ENCODE measurements around the gene CCDC12. TPM values are rescaled to one million over a fixed set of nuclear protein-coding genes. Genes with fewer than 3 reads are reported as not detected.

The CCDC12 gene
- total and polyA plus RNA-seq, 4 donors = 14.0 to 55.8 (median 42.8) TPM

DNA sequence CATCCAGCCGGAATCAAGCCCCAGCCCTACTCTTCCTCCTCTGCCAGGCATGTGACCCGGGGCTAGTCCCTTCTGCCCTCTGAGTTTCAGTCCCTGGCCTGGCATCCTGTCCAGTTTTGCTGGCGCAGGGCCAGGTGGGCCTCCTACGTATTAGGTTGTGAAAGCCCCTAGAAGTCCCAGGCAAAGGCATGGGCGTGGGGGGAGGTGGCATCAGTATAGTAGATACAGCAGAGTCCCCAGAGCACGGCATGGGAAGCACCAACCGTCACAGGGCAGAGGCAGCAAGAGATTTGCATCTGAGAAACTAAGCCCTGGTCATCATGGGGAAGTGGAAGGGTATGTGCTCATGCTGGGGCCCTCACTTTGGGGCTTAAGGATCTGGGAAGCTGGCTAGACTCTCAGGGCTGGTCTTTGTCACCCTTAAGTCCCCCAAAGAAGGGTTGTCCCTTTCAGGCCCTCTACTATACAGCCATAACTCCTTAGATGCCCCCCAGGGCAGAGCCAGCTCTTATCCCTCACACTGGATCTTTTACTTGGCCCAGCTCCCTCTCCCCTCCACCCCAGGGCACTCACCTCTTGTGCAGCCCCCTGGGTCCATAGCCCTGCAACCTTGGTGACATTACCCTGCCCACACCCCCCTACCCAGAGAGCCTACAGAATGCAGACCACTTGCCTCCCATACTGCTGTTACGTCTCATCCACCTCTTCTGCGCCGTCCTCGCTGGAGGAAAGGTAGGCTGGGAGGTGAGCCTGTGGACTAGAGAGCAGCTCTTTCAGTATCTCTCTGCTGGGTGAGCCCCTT lies 14.2 kb upstream of the CCDC12 start:
- WGBS (ENCODE audit: insufficient coverage) = 81% methylated on average over 8 of the region's 11 CpGs
- DNase-seq (ENCODE audit: low read depth in 4 of 6, low spot score in 6 of 6) = no peak
- Histone ChIP-seq H3K4me1 (ENCODE audit: control insufficient read depth, insufficient read depth, low read length) (peaks cover 10% of the 10 kb centered on the region), H3K27ac (ENCODE audit: low read depth, low read length) (no peak overlapping the region), H3K36me3 (ENCODE audit: control insufficient read depth, insufficient read depth, low read length) (peaks cover 47% of the 10 kb centered on the region), H3K27me3 (ENCODE audit: control insufficient read depth, insufficient read depth, low read length) (no peaks in the 10 kb centered on the region), H3K4me3 (ENCODE audit: low read depth, low read length) (no peak overlapping the region), H3K9me3 (ENCODE audit: control insufficient read depth, insufficient read depth, low read length) (no peaks in the 10 kb centered on the region)

DNA sequence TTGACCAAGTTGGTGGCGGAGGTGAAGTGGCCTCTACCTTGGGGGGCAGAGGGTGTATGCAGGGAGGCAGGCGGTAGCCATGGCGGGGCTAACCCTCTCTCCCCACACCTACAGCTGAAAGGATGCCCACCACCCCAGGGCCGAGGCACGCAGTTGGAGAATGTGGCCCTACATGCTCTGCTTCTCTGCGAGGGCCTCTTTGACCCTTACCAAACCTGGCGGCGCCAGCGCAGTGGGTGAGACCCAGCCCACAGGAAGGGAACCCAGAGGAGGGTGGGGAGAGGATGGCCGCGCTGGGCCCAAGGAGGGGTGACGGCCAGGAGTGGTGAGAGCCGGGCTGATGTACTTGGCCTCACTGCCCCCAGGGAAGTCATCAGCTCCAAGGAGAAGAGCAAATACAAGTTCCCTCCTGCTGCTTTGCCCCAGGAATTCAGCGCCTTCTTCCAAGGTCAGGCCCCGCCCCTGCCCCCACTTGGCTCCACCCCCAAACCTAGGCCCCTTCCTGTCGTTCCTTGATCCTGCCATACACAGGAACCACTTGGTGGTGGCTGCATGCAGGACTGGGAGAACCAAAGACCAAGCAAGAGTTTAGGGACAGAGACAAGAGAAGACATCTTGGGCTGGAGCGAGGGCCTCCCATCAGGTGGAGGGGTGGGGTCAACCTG lies 12.7 kb upstream of the CCDC12 start:
- no peak for DNase-seq (ENCODE audit: low read depth in 4 of 6, low spot score in 6 of 6)
- 88% methylated on average over 11 of the region's 17 CpGs for WGBS (ENCODE audit: insufficient coverage)
- Histone ChIP-seq H3K27me3 (ENCODE audit: control insufficient read depth, insufficient read depth, low read length) (no peaks in the 10 kb centered on the region), H3K4me1 (ENCODE audit: control insufficient read depth, insufficient read depth, low read length) (peaks cover 10% of the 10 kb centered on the region), H3K36me3 (ENCODE audit: control insufficient read depth, insufficient read depth, low read length) (peaks cover 36% of the 10 kb centered on the region), H3K9me3 (ENCODE audit: control insufficient read depth, insufficient read depth, low read length) (no peaks in the 10 kb centered on the region), H3K4me3 (ENCODE audit: low read depth, low read length) (no peak overlapping the region), H3K27ac (ENCODE audit: low read depth, low read length) (no peak overlapping the region)

DNA sequence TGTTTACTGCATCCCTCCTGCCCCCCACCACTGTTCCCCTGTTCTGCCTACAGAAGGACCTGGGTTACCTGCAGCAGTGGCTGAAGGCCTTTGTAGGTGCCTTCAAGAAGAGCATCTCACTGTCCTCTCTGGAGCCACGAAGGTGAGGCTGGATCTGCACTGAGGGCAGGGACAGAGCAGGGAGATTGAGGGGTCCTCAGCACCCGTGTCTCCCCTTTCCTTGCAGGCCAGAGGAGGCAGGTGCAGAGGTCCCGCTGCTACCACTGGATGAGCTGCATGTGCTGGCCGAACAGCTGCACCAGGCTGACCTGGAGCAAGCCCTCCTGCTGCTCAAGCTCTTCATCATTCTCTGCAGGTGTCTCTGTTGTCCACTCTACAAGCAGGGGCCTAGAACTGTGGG lies 12.1 kb upstream of the CCDC12 start:
- Histone ChIP-seq H3K27ac (ENCODE audit: low read depth, low read length) (no peak overlapping the region), H3K9me3 (ENCODE audit: control insufficient read depth, insufficient read depth, low read length) (no peaks in the 10 kb centered on the region), H3K27me3 (ENCODE audit: control insufficient read depth, insufficient read depth, low read length) (no peaks in the 10 kb centered on the region), H3K4me1 (ENCODE audit: control insufficient read depth, insufficient read depth, low read length) (peaks cover 10% of the 10 kb centered on the region), H3K4me3 (ENCODE audit: low read depth, low read length) (no peak overlapping the region), H3K36me3 (ENCODE audit: control insufficient read depth, insufficient read depth, low read length) (peaks cover 35% of the 10 kb centered on the region)
- 73% methylated on average over 4 of the region's 4 CpGs for WGBS (ENCODE audit: insufficient coverage)
- no peak for DNase-seq (ENCODE audit: low read depth in 4 of 6, low spot score in 6 of 6)

DNA sequence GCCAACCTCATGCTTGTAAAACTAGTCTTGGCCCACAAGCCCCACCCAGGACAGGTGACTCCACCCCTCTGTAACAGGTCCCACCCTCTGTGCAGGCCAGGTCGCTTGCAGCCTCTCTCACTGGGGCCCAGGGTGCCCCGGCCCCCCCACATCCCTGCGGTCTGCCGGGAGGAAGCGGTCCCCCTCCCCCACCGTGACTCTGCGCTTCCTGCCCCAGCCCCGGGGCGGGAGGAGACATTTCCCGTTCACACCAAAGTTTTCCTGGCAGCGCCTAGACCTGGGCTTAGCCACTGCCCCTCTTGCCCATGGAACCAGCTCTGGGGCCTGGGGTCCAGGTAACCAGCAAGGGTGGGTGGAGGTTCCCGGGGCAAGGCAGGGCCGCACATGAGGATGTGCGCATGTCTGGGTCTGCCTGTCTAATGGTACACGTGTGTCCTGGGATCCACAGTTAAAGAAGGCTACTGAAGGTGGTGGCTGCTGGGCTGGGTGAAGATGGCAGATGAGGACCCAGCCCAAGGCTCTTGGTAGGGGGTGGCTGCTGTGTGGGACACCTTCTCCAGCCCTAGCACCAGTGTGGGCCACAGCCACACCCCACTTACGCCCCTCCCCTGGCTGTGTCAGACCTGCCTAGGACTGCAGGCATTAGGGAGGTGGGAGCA lies 11.3 kb upstream of the CCDC12 start:
- DNase-seq (ENCODE audit: low read depth in 4 of 6, low spot score in 6 of 6) = no peak
- peaks cover 35% of the 10 kb centered on the region for H3K36me3 ChIP-seq (ENCODE audit: control insufficient read depth, insufficient read depth, low read length)
- no peaks in the 10 kb centered on the region for H3K9me3 ChIP-seq (ENCODE audit: control insufficient read depth, insufficient read depth, low read length)
- H3K27me3 ChIP-seq (ENCODE audit: control insufficient read depth, insufficient read depth, low read length) = no peaks in the 10 kb centered on the region
- H3K4me1 ChIP-seq (ENCODE audit: control insufficient read depth, insufficient read depth, low read length) = peaks cover 10% of the 10 kb centered on the region
- 60% methylated on average over 8 of the region's 16 CpGs for WGBS (ENCODE audit: insufficient coverage)
- H3K27ac ChIP-seq (ENCODE audit: low read depth, low read length) = no peak overlapping the region
- H3K4me3 ChIP-seq (ENCODE audit: low read depth, low read length) = no peak overlapping the region

DNA sequence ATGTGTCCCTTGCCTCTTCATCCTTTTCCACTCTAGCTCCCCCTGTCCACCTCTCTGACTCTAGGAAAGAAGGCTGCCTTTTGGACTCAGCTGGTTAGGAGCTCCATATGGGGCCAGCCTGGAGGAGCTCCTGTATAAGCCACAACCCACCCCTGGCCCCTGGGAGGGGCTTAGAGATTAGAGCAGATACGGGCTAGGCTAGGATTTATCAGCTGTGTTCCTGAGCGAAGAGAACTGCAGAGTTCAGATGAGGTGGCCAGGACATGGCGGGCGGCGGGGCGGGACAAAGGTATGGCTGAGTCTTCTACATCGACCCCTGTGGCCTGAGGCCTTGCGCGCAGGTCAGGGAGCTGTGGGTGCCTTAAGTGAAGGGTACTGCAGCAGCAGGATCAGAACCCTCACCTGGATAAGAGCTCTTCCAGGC lies 10.8 kb upstream of the CCDC12 start:
- Histone ChIP-seq H3K4me1 (ENCODE audit: control insufficient read depth, insufficient read depth, low read length) (peaks cover 10% of the 10 kb centered on the region), H3K27ac (ENCODE audit: low read depth, low read length) (no peak overlapping the region)
- no peak for DNase-seq (ENCODE audit: low read depth in 4 of 6, low spot score in 6 of 6)

DNA sequence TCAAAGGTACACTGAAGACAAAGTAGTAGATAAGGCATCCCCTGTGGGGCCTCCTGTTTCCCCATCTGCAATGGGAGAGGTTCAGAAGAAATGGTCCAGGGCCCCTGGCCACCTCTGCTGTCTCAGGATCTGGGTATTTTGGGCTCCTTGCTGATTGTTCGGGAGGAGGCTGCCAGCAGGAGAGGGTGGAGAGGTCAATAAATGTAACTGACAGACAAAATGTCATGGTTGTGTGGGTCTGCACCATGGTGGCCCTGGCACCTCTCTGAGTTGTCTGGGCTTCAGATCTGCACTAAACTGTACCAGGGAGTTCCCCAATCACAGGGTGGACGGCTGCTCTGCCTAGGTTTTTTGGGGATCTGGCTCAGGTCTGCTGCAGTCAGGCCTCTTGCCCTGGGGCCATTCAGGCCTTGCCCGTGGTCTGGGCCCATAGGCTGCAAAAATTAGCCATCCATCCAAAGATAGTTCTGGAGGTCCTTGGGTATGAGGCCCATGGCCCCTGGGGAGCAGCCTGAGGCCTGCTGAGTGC lies 10.3 kb upstream of the CCDC12 start:
- no peaks in the 10 kb centered on the region for H3K27me3 ChIP-seq (ENCODE audit: control insufficient read depth, insufficient read depth, low read length)
- peaks cover 10% of the 10 kb centered on the region for H3K4me1 ChIP-seq (ENCODE audit: control insufficient read depth, insufficient read depth, low read length)
- no peaks in the 10 kb centered on the region for H3K9me3 ChIP-seq (ENCODE audit: control insufficient read depth, insufficient read depth, low read length)
- DNase-seq (ENCODE audit: low read depth in 4 of 6, low spot score in 6 of 6) = no peak
- 87% methylated on average over 3 of the region's 3 CpGs for WGBS (ENCODE audit: insufficient coverage)
- H3K36me3 ChIP-seq (ENCODE audit: control insufficient read depth, insufficient read depth, low read length) = peaks cover 30% of the 10 kb centered on the region
- H3K27ac ChIP-seq (ENCODE audit: low read depth, low read length) = no peak overlapping the region
- H3K4me3 ChIP-seq (ENCODE audit: low read depth, low read length) = no peak overlapping the region

More for the DNA sequence above, 10.8 kb upstream of the CCDC12 start:
- WGBS (ENCODE audit: insufficient coverage) = 80% methylated on average over 7 of the region's 9 CpGs
- H3K9me3 ChIP-seq (ENCODE audit: control insufficient read depth, insufficient read depth, low read length) = no peaks in the 10 kb centered on the region
- peaks cover 35% of the 10 kb centered on the region for H3K36me3 ChIP-seq (ENCODE audit: control insufficient read depth, insufficient read depth, low read length)
- no peaks in the 10 kb centered on the region for H3K27me3 ChIP-seq (ENCODE audit: control insufficient read depth, insufficient read depth, low read length)
- no peak overlapping the region for H3K4me3 ChIP-seq (ENCODE audit: low read depth, low read length)

DNA sequence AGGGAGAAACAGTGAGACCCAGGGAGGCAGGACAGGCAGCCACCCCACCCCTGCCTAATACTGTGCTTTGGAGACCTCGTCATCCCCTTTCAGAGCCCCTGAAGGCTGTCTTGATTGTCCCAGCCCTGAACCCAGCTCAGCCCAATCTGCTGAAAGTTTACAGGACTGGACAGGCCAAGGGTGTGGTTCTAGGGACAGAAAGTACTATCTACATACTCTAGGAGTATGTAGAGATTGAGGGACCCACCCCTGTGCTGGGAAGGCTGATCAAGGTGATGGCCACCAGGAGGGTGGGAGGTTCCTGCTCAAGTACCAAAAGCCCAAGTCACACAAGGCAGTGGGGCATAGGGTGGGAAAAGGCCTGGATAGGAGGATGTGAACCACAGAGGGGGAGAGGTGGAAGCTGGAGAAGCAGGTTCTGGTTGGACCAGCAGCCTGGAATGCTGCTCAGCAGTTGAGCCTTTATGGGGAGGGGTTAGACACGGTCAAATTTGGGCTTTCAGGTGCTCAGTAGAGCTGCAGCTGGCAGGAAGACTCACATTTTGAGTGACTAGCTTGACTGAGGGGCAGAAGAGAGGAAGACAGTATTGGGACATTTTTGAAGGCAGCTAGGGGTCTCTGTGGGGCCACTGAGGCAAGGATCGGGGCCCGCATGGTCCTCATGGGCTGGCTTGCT lies 9.6 kb upstream of the CCDC12 start:
- Histone ChIP-seq H3K4me3 (ENCODE audit: low read depth, low read length) (no peak overlapping the region), H3K27ac (ENCODE audit: low read depth, low read length) (no peak overlapping the region)
- 90% methylated on average over 4 of the region's 4 CpGs for WGBS (ENCODE audit: insufficient coverage)

DNA sequence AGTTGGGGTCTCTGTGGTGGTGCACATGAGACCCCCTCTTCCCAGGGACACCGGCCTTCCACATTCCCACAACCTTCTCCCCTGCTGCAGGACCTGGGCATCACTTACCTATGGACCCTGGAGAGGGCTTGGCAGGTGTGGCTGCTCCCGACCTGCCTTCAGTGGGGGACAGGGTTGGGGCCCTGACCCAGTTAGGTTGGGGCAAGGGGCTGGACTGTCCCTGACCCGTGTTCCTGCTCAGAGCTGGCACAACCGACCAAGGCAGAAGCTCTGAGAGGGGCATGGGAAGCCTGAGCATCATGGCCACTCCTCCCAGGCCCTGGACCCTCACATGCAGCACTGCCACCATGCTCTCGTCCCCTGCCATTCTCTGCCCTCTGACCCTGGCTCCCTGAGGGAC lies 9.0 kb upstream of the CCDC12 start:
- H3K27ac ChIP-seq (ENCODE audit: low read depth, low read length) = no peak overlapping the region
- 87% methylated on average over 5 of the region's 5 CpGs for WGBS (ENCODE audit: insufficient coverage)
- no peak for DNase-seq (ENCODE audit: low read depth in 4 of 6, low spot score in 6 of 6)
- peaks cover 17% of the 10 kb centered on the region for H3K36me3 ChIP-seq (ENCODE audit: control insufficient read depth, insufficient read depth, low read length)
- H3K27me3 ChIP-seq (ENCODE audit: control insufficient read depth, insufficient read depth, low read length) = no peaks in the 10 kb centered on the region
- no peaks in the 10 kb centered on the region for H3K9me3 ChIP-seq (ENCODE audit: control insufficient read depth, insufficient read depth, low read length)
- no peak overlapping the region for H3K4me3 ChIP-seq (ENCODE audit: low read depth, low read length)
- peaks cover 12% of the 10 kb centered on the region for H3K4me1 ChIP-seq (ENCODE audit: control insufficient read depth, insufficient read depth, low read length)

More for the DNA sequence above, 9.6 kb upstream of the CCDC12 start:
- DNase-seq (ENCODE audit: low read depth in 4 of 6, low spot score in 6 of 6) = no peak
- peaks cover 11% of the 10 kb centered on the region for H3K4me1 ChIP-seq (ENCODE audit: control insufficient read depth, insufficient read depth, low read length)
- no peaks in the 10 kb centered on the region for H3K9me3 ChIP-seq (ENCODE audit: control insufficient read depth, insufficient read depth, low read length)
- no peaks in the 10 kb centered on the region for H3K27me3 ChIP-seq (ENCODE audit: control insufficient read depth, insufficient read depth, low read length)
- H3K36me3 ChIP-seq (ENCODE audit: control insufficient read depth, insufficient read depth, low read length) = peaks cover 23% of the 10 kb centered on the region
